Lower leg skin (tissue), 4 donors: ENCODE results near the gene RASSF4. TPM values are rescaled to one million over a fixed set of nuclear protein-coding genes. Genes with fewer than 3 reads are reported as not detected.

ENCODE experiments used
- DNase-seq, 2 donors: peaks; one replicate each; pipeline ENCODE4 v3.0.0-alpha.2; 2019; ENCODE audit warnings: low spot score in 2 of 2
- H3K4me3 ChIP-seq: fragments of 200-600 bp; sonication (generic); 2 replicates; pipeline ENCODE4 v1.5.1; 2017; ENCODE audit warnings: mild to moderate bottlenecking, low read depth; ENCODE audit not compliant: poor library complexity, severe bottlenecking
- CTCF ChIP-seq, 3 donors: fragments of 450-650 bp; IDR thresholded peaks; one replicate each; pipeline ENCODE4 v1.5.1; 2016; ENCODE audit warnings: antibody characterized with exemption in 3 of 3, mild to moderate bottlenecking in 3 of 3, moderate library complexity in 2 of 3
- POLR2A ChIP-seq, 2 donors: fragments of 450-650 bp; IDR thresholded peaks; one replicate each; pipeline ENCODE4 v1.6.1; 2016 to 2017; ENCODE audit warnings: antibody characterized with exemption in 2 of 2, mild to moderate bottlenecking in 1 of 2, moderate library complexity in 1 of 2
- WGBS, 2 donors: methylation state at CpG; one replicate each; pipeline ENCODE4 v1.1.5; 2018; 5-methylcytosine and 5-hydroxymethylcytosine counted together
- intact Hi-C: fragments of 100-400 bp; cut with DNase I; formaldehyde crosslinking; loops from one replicate; pipeline ENCODE4 v1.15.0; 2023; ENCODE audit warnings: low total_unique reads
- total RNA-seq, 4 donors: library from RNA; depleted of rRNA; stranded (reverse); fragments of >200 nt; gene quantifications; one replicate each; pipeline ENCODE4 v1.1.0, GENCODE V29; 2016

Gene RASSF4
- total RNA-seq, 4 donors from 2014 or later: 4.4 to 11.0 (median 8.9) TPM

- intact Hi-C loops: loop anchor here (5.0 kb wide), 1 partner anchor 44 kb away; the partner anchor contains the start of gene DEPP1
- no peak overlapping the region for H3K4me3 ChIP-seq
- peak in 1 of 2 donors; percentile 81 for DNase-seq
- 82 to 86% methylated on average over 8 to 9 of the region's 9 CpGs for WGBS, 2 donors
- no peak for TF ChIP-seq CTCF (IDR thresholded peaks at IDR 0.05)
- no peak for TF ChIP-seq POLR2A (IDR thresholded peaks at IDR 0.05)
Observed at GRCh38 chr10:44933451-44934321, 25.9 kb upstream of the RASSF4 start.

GRCh38 chr10:44934416-44935200, 25.0 kb upstream of the RASSF4 start:
- intact Hi-C loops: loop anchor here (5.0 kb wide), 1 partner anchor 43 kb away; the partner anchor contains the start of gene DEPP1

GRCh38 chr10:44935201-44935965, 24.2 kb upstream of the RASSF4 start:
- H3K4me3 ChIP-seq: no peak overlapping the region
- TF ChIP-seq CTCF (IDR thresholded peaks at IDR 0.05) (no peak), POLR2A (IDR thresholded peaks at IDR 0.05) (no peak)
- DNase-seq: peak; percentile 36 to 85
- 45 to 52% methylated on average over 8 to 9 of the region's 9 CpGs for WGBS, 2 donors
- intact Hi-C loops: no loop called here

More at GRCh38 chr10:44934416-44935200, 25.0 kb upstream of the RASSF4 start:
- DNase-seq: peak in 1 of 2 donors; percentile 80
- no peak overlapping the region for H3K4me3 ChIP-seq
- no peak for TF ChIP-seq POLR2A (IDR thresholded peaks at IDR 0.05)
- no peak for TF ChIP-seq CTCF (IDR thresholded peaks at IDR 0.05)
- WGBS, 2 donors: 71 to 93% methylated on average over 16 to 18 of the region's 18 CpGs

- no peak for DNase-seq
- no peak for TF ChIP-seq CTCF (IDR thresholded peaks at IDR 0.05)
- TF ChIP-seq POLR2A (IDR thresholded peaks at IDR 0.05): no peak
- intact Hi-C loops: no loop called here
- 31 to 35% methylated on average over 3 of the region's 3 CpGs for WGBS, 2 donors
- no peak overlapping the region for H3K4me3 ChIP-seq
Observed at GRCh38 chr10:44935966-44936295, 23.7 kb upstream of the RASSF4 start.

GRCh38 chr10:44936314-44936975, 23.2 kb upstream of the RASSF4 start:
- no peak overlapping the region for H3K4me3 ChIP-seq
- peak in 1 of 2 donors; percentile 21 for DNase-seq
- WGBS, 2 donors: 82 to 91% methylated on average over 7 of the region's 7 CpGs
- TF ChIP-seq POLR2A (IDR thresholded peaks at IDR 0.05) (no peak), CTCF (IDR thresholded peaks at IDR 0.05) (no peak)
- intact Hi-C loops: no loop called here
